ENCODE data around the gene INF2.
"Not testable (repeated sequence)": the region's sequence is repeated elsewhere in the genome, so short reads cannot be mapped to it uniquely, and the experiment has no call there.

INF2 gene

DNA sequence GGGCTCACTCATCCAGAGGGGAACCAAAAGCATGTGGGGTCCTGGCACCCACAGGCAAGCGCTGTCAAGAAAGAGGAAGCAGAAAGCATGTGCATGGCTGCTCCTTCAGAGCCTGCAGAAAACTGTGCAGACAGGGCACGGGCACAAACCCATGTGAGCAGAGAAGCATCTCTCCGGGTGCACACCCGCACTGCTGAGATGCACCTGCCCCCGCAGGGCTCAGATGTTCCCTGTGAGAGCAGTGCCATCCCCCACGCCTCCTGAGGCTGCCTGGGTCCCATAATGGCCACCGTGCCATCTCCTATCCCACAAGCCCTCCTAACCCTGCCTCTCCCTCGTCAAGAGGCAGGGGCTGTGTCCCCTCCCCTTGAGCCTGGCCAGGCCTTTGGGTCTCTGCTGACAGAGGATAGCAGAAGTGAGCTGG, 32.3 kb upstream of the INF2 start:
- DNase-seq (ENCODE audit: low read depth in 1 of 2, low spot score in 1 of 2), result no peak

DNA sequence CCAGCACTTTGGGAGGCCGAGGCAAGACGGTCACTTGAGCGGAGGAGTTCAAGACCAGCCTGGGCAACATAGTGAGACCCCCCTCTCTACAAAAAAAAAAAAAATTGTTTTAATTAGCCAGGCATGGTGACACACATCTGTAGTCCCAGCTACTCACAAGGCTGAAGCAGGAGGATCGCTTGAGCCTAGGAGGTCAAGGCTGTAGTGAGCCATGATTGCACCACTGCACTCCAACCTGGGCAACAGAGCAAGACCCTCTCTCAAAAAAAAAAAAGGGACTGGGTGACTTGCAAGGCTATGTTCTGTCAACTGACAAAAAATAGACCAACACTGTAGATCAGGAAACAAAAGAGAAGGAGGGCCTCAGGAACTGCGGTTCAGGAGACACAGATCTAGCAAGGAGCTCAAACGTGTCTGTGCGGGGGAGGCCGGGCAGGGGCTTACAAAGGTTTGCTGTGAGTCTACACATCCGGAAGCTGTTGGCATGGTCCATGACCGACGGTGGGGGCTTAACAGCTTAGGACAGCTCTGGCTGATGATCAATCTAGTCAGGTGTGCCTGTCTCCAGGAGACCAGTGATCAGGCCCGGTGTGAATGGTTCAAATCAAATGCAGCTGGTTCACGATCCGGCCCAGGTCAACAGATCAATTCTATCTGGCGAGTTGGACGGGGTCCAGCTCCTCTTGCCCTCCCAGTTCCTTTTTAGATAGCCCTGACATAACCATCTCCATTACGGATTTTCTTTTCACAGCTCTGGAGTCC, 31.7 kb upstream of the INF2 start:
- no peak for DNase-seq (ENCODE audit: low read depth in 1 of 2, low spot score in 1 of 2)

DNA sequence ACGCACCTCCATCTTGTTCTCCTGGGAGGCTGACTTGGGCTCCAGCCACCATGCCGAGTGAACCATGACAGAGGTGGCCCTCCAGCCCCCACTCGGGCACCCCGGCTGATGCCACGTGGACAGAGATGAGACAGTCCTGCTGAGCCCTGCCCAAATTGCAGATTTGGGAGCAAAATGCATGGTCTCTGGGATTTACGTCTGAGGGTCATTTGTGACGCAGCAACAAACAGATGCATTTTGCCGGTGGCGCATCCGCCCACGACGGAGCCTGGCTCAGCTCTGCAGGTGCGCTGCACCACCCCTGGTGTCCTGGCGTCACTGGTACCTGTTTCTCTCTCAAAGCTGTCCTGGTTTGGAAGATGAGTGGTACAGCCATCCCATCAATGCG, 31.1 kb upstream of the INF2 start:
- no peak for DNase-seq (ENCODE audit: low read depth in 1 of 2, low spot score in 1 of 2)

DNA sequence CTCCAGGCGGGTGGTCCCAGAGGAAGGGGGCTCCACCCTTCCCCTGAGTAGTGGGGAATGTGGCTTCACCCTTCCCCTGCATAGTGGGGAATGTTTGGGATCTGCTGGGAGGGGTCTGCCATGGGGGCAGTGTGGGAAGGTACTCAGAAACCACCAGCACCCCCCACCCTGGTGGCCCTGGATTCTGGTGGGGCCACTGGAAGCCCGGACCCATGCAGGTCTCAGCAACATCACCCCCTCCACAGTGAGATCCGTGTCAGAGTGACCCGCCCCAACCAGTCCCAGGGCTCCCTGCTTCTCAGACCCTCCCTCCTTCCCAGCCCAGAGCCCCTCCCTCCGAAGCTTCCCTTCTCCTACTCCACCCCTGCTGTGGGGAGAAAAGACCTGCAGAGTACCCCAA, 30.3 kb upstream of the INF2 start:
- no peak for DNase-seq (ENCODE audit: low read depth in 1 of 2, low spot score in 1 of 2)

DNA sequence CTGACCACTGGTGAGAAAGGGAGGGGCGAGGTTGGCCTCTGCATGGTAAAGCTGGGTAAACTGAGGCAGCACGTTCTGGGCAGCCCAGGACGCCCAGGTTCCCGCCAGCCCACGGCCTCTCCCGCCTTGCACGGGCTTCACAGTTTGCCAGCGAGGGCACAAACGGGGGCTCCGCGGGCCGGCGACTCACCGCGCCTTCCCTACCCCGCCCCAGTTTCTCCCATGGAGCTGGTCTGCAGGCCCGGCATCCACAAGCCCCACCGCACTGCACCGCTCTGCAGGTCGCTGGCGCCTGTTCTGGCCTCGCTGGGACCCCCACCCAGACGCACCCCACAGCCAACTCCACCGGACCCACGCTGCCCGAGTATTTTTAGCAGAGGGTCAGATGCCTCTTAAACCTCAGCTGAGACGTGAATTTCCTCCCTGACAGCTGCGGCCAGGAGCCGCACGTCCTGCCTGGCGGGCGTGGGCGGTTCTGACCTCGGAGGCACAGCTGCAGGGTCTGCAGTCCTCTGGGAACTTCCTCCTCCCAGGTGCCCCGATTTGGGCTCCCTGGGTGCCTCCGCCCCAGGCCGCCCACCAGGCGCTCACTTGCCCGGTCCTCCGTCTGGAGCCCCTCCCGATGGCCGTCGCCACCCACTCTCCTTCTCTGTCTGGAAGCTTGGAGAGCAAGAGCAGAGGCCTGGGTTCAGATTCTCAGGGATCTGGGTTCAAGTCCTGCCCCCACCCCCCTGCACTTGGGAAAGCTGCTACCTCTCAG, 29.5 kb upstream of the INF2 start:
- DNase-seq (ENCODE audit: low read depth in 1 of 2, low spot score in 1 of 2), result no peak

DNA sequence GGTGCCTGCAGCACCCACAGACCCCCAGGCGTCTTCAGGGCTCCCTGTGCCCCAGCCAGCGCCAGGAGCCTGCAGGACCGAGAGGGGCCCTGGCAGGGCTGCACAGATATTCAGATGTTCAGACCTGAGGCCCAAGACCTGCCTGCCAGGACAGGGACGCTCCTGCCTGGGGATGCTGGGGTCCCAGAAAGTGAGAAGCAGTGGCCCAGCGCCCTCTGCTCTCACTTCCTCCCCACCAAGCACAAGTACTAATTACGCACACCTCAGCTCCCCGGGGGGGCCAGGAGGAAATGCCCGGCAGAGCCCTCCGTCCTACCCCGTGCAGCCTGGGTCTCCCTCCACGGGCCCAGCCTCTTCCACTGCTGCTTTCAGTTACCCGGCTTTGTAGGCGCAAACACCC, 28.8 kb upstream of the INF2 start:
- no peak for DNase-seq (ENCODE audit: low read depth in 1 of 2, low spot score in 1 of 2)

DNA sequence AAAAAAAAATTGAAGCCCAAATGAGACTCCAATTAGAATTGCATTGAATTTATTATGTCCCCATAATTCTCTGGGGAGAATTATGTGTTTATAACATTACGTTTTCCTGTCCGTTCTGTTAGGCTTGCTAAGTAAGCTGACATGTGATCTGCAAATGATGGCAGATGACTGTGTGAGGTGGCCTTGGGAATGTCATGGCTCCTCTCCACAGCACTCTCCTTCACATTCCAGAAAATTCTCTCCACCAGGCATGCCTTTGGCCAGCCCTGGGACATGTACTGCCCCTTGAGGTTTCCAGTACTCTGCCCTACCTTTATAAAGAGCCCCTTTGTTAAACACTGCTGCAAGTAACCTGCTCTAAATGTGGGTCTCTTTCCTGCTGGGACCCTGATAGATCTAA, 28.3 kb upstream of the INF2 start:
- no peak for DNase-seq (ENCODE audit: low read depth in 1 of 2, low spot score in 1 of 2)

DNA sequence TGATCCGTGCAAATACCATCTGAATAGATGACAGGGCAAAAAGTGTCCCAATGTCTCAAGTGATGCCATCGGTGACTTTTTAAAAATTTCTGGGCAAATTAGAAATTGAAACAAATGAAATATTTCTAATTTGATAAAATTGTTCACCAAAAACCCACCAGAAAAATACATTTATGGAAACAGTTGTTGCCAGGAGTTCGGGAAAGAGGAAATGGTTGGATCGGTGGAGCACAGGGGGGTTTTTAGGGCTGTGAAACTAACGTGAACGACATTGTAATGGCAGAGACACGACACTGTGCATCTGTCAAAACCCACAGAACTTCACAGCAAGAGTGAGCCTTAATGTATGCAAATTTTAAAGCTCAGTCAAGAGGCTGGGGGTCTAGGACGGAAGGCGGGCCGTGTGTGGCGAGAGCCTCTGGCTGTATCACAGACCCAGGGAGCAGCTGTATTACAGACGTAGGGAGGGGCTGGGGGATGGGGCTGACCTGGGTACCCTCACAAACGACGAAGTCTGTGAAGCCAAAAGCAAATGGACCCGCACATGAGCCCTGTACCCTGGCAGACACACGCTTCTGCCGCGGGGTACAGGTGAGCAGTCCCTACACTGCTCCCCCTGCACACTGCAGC, 27.8 kb upstream of the INF2 start:
- not testable (repeated sequence) for DNase-seq (ENCODE audit: low read depth in 1 of 2, low spot score in 1 of 2)

DNA sequence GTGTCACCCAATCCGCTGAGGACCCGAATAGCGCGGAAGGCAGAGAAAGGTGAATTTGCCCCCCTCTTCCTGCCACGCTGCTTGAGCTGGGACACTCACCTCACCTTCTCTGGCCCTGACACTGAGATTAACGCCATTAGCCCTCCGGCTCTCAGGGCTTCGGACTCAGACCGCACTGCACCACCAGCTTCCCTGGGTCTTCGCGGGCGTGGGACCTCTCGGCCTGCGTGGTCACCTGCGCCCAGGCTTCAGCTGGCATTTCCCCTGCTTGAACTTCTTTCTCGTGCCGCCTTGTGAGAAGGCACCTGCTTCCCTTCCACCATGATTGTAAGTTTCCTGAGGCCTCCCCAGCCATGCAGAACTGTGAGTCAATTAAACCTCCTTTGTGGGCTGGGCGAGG, 26.9 kb upstream of the INF2 start:
- not testable (repeated sequence) for DNase-seq (ENCODE audit: low read depth in 1 of 2, low spot score in 1 of 2)

DNA sequence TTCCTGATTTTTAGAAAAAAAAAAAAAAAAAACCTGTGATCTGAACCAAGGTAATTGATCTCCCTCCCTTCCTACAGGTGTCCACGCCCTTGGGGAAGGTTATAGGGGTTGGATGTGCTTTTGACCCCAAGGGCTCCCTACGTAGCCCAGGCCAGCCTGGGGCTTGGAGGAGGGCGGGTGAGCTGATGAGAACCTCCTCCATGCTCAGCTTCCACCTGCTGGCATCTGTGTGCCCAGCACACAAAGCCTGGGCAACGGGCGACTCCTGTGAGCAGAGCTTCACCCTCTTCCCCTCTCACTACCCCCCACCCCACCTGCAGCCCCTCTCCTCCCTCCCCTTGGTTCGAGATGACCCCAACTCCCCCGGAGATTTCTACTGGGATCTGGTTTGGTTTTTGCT, 25.3 kb upstream of the INF2 start:
- DNase-seq (ENCODE audit: low read depth in 1 of 2, low spot score in 1 of 2), result no peak

DNA sequence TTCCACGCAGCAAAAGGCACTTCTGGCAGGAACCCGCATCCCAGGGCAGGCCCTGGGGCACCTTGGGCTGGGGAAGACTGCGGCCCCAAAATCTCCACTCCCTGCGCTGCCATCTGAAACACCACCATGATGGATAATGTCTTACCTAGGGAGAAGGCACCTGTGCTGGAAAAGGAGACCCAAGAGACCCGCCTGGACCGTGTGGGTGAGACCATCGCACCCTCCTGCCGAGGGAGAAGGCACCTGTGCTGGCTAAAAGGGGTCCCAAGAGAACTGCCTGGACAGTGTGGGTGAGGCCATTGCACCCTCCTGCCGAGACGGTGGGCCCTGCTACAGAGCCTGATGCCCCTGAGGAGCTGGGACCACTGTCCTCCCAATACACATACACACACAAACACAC, 24.8 kb upstream of the INF2 start:
- no peak for DNase-seq (ENCODE audit: low read depth in 1 of 2, low spot score in 1 of 2)

DNA sequence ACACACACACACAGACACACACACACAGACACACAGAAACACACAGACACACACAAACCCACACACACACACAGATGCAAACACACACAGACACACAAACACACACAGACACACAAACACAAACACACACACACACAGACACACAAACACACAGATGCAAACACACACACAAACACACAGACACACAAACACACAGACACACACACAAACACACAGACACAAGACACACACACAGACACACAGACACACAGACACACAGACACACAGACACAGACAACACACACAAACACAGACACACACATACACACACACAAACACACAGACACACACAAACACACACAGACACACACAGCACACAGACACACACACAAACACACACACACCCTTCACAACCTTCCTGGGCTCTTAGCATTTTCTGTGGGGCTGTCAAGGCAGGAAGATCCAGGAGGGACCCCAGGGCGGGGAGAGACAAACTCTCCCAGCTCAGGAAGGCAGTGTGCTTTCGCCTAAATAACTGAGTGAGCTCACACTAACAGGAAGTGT, 24.2 kb upstream of the INF2 start:
- no peak for DNase-seq (ENCODE audit: low read depth in 1 of 2, low spot score in 1 of 2)

DNA sequence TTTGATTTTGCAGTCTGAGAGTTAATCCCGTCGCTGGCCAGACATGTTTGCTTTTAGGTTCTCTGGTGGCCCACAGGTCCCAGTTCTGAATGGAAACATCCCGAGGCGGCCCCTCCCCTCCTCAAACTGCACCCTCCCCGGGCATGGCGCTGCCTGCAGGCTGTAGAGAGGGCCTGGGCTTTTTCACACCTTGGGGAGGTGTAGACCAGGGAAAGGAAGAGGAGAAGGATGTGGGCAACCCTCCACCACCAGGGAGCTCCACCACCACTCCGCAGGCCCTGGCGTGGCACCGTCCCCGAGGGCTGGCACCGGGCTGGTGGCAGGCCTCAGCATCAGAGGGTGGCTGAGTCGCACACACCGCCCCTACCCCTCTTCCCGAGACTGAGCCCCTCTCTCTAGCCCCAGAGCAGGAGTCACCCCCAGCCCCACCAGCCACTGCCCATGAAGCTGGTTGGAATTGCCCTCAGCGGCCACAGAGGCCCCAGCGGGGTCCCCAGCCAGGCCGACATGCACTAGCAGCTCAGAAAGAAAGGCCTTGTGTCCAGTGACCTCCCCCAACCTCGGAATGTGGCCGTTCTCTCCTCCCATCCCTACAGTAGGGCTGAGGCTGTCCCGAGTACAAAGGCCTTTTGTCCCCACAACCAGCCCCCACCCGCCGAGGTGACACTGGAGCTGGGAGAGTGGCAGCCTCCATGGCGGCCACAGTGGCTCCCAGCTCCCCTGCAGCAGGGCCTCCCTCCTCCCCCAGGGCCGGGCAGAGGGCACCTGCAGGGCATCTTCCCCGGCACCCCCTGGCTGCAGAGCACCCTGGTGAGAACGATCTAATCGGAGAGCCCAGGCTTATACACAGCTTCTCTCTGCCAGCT, 23.5 kb upstream of the INF2 start:
- no peak for DNase-seq (ENCODE audit: low read depth in 1 of 2, low spot score in 1 of 2)

DNA sequence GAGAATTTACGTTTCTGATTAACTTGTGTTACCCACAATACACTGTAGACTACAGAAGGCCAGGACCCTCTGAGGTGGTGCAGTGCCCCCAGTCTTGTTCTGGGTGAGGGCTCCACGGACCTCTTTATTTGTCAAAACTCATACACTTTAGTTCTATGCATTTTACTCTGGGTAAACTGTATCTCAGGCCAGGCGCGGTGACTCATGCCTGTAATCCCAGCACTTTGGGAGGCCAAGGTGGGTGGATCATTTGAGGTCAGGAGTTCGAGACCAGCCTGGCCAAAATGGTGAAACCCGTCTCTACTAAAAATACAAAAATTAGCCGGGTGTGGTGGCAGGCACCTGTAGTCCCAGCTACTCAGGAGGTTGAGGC, 22.9 kb upstream of the INF2 start:
- DNase-seq (ENCODE audit: low read depth in 1 of 2, low spot score in 1 of 2), result not testable (repeated sequence)

DNA sequence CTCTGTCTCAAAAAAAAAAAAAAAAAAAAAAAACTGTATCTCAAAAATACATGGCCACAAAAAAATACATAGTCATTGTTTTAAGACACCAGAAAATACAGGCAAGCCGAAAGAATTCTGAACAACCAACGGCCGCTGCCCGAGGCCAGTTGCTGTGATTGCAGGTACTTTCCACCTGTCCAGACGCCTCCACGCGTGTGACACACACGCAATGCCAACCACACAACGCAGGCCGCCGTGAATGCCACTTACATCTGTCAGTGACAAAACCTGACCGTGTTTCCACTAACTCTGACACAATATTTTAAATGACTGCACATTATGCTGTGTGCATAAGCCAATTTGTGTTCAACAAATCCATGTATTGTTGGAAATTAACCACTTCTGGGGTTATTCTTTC, 22.4 kb upstream of the INF2 start:
- DNase-seq (ENCODE audit: low read depth in 1 of 2, low spot score in 1 of 2), result no peak

DNA sequence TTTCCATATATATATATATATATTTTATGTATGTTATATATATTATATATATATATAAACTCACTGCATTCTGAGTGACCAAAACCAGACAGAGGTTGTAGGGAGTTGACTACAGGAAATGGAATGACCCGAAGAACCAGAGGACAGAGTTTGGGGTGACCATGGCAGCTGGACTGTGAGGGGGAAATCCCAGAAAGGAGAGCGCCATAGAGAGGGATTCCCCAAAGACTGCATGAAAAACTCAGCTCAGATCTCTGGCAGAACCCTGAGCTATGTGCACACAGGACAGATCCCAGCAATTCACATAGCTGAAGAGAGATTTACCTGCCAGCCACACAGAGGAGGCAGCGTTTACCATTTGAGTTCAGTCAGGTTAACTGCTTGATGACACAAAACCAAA, 19.7 kb upstream of the INF2 start:
- DNase-seq (ENCODE audit: low read depth in 1 of 2, low spot score in 1 of 2), result no peak

DNA sequence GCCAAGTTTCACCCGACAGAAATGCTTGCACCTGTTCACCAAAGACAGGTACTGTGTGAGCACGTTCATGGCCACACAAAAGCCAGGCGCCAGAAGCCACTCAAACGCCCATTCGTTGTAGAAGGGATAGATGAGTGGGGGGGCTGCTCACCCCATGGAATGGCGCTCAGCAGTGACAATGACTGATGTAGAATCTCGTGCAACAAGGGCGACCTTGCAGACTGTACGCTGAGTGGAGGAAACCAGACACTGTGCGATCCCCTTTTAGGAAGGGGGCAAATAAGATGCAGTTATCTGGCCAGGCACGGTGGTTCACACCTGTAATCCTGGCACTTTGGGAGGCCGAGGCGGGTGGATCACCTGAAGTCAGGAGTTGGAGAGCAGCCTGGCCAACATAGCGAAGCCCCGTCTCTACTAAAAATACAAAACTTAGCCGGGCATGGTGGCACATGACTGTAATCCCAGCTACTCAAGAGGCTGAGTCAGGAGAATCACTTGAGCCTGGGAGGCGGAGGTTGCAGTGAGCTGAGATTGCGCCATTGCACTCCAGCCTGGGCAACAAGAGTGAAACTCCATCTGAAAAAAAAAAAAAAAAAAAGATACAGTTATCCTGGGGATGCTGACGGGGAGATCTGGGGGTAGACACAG, 18.0 kb upstream of the INF2 start:
- DNase-seq (ENCODE audit: low read depth in 1 of 2, low spot score in 1 of 2), result not testable (repeated sequence)

DNA sequence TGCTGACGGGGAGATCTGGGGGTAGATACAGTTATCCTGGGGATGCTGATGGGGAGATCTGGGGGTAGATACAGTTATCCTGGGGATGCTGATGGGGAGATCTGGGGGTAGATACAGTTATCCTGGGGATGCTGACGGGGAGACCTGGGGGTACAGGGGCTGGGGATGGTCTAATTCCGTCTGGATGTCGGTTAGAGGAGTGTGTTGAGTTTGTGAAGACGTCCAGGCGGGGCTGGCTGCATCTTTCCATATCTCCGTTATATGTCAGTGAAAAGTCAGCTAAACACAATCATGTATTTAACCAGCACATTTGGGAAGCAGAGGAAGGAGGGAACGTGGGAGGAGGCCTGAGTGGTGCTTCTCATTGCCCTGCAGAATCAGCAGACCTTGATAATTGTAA, 17.3 kb upstream of the INF2 start:
- not testable (repeated sequence) for DNase-seq (ENCODE audit: low read depth in 1 of 2, low spot score in 1 of 2)

DNA sequence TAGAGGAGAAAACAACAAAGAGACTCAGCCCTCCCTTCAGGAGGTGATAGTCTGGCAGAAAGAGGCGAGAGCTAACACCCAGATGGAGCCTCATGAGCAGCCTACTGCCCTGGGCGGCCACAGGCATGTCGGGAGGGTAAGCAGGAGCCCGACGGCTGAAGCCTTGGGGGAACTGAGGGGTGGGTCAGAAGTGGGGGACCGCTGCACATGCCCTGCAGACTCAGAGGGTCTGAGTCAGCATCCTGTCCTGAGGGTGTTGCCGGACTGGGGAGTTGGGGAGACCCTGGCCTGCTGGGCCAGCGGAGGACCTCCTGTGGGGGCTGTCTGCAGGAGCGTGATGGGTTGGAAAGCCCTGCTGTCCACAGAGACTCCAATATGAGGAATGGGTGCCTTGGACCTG, 15.9 kb upstream of the INF2 start:
- DNase-seq (ENCODE audit: low read depth in 1 of 2, low spot score in 1 of 2), result no peak

DNA sequence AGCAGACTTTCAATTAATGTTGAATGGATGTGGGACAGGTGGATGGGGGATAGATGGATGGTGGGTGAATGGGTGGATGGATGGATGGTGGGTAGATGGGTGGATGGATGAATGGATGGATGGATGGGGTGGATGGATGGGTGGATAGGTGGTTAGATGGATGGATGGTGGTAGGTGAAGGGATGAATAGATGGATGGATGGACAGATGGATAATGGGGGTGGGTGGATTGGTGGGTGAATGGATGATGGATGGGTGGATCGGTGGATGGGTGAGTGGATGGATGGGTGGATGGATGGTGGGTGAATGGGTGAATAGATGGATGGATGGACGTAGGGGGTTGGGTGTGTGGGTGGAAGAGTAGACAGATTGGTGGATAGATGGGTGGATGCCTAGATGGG, 14.0 kb upstream of the INF2 start:
- DNase-seq (ENCODE audit: low read depth in 1 of 2, low spot score in 1 of 2), result no peak
